Gastrocnemius medialis (tissue), 4 donors: ENCODE measurements around the gene SCNN1B.

Experiments used
- POLR2A ChIP-seq, 2 donors: fragments of 450-650 bp; IDR thresholded peaks; one replicate each; pipeline ENCODE4 v1.6.1; 2017; ENCODE audit warnings: antibody characterized with exemption in 2 of 2, mild to moderate bottlenecking in 2 of 2, moderate library complexity in 2 of 2
- TF ChIP-seq, protein P1 (sequence below), 5 experiments: fragments of 450-650 bp in 3 of 5; fragments of 200-600 bp in 2 of 5; sonication (generic) in 2 of 5; IDR thresholded peaks in 4 of 5; conservative IDR thresholded peaks in 1 of 5; 1 replicate in 4 of 5; 2 replicates in 1 of 5; pipeline ENCODE4 v1.5.1; 2016 to 2019; ENCODE audit warnings: antibody characterized with exemption in 5 of 5, mild to moderate bottlenecking in 3 of 5, moderate library complexity in 3 of 5

GRCh38 chr16:23362460-23363317 is 60.6 kb downstream of the SCNN1B start:
- TF ChIP-seq, protein P1, sequence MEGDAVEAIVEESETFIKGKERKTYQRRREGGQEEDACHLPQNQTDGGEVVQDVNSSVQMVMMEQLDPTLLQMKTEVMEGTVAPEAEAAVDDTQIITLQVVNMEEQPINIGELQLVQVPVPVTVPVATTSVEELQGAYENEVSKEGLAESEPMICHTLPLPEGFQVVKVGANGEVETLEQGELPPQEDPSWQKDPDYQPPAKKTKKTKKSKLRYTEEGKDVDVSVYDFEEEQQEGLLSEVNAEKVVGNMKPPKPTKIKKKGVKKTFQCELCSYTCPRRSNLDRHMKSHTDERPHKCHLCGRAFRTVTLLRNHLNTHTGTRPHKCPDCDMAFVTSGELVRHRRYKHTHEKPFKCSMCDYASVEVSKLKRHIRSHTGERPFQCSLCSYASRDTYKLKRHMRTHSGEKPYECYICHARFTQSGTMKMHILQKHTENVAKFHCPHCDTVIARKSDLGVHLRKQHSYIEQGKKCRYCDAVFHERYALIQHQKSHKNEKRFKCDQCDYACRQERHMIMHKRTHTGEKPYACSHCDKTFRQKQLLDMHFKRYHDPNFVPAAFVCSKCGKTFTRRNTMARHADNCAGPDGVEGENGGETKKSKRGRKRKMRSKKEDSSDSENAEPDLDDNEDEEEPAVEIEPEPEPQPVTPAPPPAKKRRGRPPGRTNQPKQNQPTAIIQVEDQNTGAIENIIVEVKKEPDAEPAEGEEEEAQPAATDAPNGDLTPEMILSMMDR (IDR thresholded peaks at IDR 0.05 in 4 of 5, conservative IDR thresholded peaks at IDR 0.05 in 1 of 5) = no peak
- TF ChIP-seq POLR2A (IDR thresholded peaks at IDR 0.05) = no peak
